Liver (tissue), 3 donors: ENCODE results near the gene TRMT10A.

ENCODE experiments used
- ATF3 ChIP-seq: IDR thresholded peaks from 2 replicates; pipeline ENCODE4 v1.6.1; 2016; ENCODE audit warnings: antibody characterized with exemption
- CTCF ChIP-seq: fragments of 150-350 bp; IDR thresholded peaks from 2 replicates; pipeline ENCODE4 v1.5.1; 2017; ENCODE audit warnings: improper control_type of control experiment, low read depth, low read length; ENCODE audit not compliant: missing input control
- YY1 ChIP-seq: IDR thresholded peaks from 2 replicates; pipeline ENCODE4 v1.6.1; 2016; ENCODE audit warnings: antibody characterized with exemption, mild to moderate bottlenecking
- donor health status: healthy.
- donor health status: healthy.

GRCh38 chr4:99540277-99540939 is 23.4 kb downstream of the TRMT10A start:
- TF ChIP-seq CTCF (no peak), ATF3 (no peak), YY1 (no peak)
